ENCODE measurements around the gene RNU1-4.
A peak's percentile ranks its signal among the peaks of the same experiment; 100 is the strongest.
"Not testable (repeated sequence)": the region's sequence is repeated elsewhere in the genome, so short reads cannot be mapped to it uniquely, and the experiment has no call there.

RNU1-4 gene

DNA sequence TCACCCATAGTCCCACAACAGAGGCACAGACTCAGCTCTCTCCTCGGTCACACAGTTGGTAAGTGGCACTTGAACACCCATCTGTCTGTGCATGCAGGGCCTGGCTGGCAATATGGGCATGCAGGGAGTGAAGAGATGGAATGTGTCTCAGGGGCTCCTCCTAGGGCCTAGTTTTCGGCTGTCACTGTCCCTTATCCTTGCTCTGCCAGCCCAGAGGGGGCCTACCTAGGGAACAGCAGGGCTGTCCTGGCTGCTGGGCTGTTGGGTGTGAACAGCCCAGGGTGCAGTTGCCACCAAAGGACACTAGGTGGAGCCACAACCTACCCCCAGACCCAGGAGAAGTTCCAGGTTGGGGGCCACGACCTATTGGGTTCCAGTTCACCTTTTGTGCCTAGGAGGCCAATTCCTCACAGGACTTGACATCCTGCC lies 30.6 kb upstream of the RNU1-4 start:
- not testable (repeated sequence) for DNase-seq

DNA sequence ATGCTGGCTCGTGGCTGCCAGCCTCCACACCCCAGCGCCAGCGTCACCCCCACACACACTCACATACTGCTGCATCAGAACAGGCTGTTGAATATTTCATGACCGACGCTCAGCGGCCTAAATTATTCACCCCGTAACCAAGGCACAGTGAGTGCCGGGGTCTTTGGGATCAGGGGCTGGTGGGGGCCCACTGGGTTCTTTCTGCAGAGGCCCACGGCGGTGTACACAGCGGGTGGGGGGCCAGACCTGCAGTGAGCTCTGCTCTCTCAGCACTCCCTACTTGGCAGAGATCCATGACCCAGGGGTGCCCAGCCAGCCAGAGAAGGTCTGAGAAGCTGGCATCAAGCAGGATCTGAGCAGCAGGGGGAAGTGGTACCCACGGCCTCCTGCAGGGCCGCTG lies 29.7 kb upstream of the RNU1-4 start:
- DNase-seq, result not testable (repeated sequence)

DNA sequence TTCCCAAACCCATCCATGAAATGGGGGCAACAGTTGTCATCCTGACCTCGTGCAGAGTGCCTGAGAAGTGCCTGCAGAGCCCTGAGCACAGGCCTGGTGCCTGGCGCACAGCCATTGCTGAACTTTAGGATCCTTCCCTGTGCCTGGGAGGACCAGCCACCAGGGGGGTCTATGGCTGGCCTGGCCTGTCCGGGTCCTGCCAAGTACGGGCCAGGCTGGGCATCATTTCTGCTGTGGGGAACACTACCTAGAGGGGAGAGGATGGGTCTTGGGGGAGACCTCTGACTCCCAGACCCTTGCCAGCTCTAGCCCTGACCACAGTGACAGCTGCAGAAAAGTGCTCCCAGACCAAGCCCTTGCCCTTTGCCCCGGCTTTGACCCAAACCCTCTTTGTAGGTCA lies 28.2 kb upstream of the RNU1-4 start:
- not testable (repeated sequence) for DNase-seq

DNA sequence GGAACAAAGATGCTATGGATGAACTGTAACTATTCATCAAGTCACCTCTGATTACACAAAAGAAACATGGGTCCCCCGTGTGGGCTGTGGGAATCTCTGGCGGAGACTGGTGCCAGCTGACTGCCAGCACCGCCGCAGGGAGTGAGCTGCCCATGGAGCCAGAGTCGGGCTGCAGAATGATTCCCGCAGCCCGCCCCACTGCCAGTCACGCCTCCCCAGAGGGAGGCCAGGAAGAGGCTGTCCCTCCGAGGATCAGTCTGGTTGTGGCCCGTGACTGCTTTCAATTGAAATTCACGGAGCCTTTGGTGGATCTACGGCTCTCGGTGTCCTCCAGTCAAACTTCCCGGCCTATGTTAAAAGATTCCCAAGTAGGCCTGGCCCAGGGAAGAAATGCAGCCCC lies 27.7 kb upstream of the RNU1-4 start:
- DNase-seq, result not testable (repeated sequence)

DNA sequence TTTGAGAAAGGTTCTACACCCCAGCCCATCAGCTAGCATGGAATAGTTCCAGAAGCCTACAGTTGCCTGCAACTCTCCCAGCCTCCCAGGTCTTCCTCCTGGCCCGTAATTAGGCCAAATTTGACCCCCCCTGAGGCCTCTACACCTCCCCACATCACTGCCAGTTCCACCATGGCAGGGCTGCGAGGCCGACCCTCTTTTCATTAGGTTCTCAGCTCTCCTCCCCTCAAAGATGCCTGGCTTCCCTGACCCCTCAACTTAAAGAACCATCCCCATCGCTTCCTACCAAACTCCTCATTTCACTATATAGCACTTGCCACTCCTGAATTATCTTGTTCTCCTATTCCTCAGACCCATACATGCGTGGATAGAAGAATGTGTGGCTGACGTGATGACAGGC lies 27.3 kb upstream of the RNU1-4 start:
- not testable (repeated sequence) for DNase-seq

DNA sequence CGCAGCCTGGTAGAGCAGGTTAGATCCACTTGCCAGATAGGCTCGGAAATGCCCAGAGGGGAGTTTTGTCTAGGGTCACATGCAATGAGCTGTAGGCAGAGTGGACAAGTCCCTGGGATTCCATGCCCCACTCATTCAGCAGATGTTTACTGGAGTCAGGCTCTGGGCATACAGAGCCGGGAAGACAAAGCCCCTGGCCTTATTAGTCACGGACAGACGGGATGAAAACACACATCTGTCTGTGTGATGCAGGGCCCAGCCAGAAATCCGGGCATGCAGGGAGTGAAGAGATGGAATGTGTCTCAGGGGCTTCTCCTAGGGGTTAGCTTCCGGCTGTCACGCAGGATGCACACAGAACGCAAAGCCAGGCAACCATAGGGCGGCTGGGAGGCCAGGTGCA lies 26.8 kb upstream of the RNU1-4 start:
- DNase-seq, result not testable (repeated sequence)

DNA sequence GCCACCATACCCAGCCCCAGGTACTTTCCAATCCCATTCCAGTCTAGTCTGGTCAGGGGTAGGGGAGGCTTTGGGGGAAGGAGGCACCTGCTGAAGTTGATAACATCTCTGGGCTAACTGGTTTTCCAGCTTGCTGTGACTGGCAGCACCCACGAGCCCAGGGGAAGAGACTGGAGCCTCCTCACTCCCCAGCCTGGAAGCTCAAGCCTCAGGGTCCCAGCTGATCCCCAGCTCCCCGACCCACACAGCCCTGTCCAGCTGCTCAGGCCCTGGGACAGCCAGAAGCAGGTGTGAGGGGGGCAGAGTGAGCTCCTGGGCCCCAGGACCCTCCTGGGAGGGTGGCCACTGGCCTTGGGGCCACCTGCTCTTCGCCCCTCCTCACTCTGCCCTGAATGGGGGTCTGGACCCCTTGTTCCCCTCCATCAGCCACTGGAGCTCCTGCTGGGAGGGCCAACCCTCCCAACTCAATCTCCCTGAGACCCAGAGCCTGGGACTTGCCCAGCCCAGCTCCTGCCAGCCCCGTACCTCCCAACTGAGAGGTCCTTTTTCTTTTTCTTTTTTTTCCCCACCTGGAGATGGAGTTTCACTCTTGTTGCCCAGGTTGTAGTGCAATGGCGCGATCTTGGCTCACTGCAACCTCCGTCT lies 23.5 kb upstream of the RNU1-4 start:
- no peak for DNase-seq

DNA sequence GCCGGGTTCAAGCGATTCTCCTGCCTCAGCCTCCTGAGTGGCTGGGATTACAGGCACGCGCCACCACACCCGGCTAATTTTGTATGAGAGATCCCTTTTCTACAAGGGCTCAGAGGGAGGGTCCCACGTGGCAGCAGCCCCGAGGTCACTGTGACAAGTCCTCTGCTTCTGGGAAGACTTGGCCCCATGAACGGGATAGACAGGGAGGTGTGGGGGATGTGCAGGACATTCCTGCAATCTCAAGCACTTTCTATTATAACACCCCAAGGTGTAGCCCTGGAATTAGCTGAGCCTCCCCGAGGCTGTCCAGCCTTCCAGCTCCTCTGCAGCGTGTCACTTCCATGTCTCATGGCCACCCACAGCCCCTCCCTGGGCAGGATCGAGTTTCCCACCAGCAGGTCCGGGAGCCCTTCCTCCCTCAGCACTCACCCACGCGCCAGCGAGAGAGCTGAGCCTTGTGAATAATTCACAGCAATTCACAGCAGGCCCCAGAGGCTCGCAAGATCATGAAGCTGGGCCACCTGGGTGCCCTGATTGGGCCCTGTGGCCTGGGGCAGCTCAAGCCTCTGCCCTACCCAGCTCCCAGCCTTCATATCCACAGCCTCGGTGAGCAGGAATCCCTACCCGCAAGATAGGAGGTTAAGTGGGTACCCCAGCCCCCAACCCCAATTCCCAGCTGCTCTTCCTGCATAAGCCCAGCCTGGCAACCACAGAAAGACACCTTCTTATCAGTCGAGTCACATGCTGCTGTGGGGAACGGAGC lies 22.8 kb upstream of the RNU1-4 start:
- DNase-seq, result no peak

DNA sequence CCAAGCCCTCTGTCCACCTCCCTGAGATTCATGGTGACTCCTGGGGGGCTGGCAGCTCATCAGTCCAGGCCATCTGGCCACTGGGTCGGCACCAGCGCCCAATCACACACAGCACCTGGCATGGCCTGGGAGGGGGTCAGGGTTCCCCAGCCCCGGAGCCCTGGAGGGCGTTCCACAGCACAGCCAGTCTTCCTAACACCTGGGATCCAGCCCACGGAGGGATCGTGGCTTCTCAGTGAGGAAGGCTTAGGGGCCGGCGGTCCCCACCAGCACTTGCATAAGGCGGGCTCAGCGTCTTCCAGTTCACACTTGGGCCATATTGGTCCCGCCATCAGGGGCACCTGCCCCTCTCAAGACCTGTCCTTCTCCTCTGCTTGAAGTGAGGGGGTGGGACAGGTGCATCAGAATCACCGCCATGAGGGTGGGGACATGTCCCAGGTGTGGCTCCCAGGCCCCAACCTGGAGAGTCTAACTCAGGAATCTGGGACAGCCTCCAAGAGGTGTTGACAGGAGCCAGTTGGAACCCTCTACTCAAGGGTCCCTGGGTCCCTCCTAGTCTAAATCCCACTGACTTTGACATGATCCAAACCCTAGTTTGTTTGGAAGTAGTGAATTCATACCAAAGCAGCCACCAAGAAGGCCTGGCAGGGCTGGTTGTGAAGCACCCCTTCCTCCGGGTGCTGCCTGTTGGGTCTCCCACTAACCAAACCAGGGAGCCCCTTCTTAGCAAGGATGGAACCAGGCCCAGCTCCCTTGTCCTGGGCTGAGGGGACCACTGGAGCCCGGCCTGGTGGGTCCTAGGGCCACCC lies 22.0 kb upstream of the RNU1-4 start:
- not testable (repeated sequence) for DNase-seq

DNA sequence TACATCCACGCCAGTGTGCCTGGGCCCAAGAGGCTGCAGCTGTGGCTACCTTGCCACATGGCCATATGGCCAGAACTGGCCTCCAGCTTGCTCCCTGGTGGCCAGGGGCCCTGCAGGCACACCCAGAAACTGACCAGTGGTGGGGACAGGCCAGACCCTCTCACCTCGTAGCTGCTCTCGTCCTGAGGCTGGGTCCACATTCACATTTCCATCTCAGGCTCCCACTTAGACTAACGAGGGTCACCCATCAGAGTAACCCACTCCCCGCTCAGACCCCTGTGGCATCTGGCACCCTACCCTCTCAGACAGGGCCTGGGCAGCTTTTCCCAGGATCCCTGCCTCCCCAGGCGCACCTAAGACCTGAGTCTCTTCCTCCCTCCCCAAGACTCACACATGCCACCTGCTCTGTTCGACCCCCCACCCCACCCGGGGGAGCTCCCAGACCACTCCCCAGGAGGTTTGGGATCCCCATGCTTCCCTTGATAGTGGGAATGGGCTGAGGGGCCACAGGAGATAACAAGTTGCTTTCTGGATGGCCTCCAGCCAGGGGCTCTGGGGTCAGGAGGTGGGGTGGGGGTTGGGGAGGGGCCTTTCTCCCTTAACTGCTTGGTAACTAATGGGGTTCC lies 21.3 kb upstream of the RNU1-4 start:
- DNase-seq, result no peak

DNA sequence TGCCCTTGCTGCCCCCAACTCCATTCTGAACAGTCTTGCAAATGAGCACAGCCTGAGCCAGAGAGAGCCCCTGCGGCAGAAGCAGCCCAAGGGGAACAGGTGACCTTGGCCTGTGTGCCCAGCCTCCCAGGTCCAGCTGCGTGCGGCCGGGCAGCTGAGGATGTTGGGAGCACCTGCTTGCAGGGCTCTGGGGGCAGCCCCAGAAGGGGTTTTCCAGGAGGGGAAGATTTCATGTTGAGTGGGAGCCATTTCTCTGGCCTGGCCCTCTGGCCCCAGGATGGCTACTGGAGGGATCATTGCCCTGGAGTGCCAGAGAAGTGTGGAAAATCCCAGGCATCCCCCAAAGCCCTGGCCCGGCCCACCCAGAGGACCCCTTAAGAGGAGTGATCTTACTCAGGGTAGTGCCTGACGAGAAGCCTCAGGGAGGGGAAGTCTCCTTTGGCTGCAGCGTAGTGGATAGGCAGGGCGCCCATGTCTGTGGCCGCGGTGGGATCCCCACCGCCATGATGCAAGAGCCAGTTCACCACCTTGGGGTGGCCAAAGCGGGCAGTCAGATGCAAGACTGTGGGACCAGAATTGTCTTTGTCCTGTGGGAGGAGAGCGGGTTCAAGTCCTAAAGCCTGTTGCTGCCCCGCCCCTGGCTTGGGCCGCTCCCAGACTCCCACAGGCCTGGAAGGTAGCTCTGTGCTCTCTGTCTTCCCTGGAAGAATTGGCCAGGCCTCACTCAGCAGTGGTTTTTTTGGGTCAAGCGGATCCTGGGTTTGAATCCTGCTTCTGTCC lies 20.6 kb upstream of the RNU1-4 start:
- no peak for DNase-seq

DNA sequence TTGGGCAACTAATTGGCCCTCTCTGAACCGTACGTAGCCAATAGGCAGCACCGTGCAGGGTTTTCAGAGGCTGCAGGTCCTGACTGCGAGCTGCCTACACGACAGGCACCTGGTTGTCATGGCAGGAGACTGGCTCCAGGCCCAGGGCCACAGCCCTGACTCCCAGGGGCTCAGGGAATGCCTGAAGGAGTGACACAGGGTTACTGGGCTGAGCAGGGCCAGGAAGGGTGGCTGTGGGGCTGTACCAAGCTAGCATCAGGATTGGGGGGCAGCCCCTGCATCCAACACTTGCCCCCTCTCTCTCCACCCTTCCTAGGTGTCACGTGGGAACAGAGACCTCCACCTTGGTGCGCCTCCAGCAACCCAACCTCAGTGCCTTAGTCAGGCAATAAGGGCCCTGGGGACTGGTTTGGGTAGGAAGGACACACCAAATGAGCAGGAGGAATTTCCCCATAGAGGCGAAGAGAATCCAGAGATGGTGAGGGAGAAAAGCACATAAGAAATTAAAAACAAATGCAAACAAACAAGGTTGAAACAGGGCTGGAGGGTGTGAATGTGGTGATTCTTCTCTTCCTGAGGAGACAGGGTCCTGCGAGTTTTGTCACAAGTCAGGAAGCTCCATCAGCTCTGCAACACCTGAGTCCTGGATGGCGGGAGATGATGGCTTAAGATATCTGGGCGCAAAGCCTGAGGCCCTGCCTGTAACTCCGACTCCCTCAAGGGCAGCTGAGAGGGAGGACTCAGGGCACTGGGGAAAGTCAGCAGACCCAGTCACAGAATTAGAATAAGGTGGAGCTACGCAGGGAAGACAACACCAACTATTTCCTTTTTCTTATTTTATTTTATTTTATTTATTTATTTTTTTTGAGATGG lies 19.7 kb upstream of the RNU1-4 start:
- no peak for DNase-seq

DNA sequence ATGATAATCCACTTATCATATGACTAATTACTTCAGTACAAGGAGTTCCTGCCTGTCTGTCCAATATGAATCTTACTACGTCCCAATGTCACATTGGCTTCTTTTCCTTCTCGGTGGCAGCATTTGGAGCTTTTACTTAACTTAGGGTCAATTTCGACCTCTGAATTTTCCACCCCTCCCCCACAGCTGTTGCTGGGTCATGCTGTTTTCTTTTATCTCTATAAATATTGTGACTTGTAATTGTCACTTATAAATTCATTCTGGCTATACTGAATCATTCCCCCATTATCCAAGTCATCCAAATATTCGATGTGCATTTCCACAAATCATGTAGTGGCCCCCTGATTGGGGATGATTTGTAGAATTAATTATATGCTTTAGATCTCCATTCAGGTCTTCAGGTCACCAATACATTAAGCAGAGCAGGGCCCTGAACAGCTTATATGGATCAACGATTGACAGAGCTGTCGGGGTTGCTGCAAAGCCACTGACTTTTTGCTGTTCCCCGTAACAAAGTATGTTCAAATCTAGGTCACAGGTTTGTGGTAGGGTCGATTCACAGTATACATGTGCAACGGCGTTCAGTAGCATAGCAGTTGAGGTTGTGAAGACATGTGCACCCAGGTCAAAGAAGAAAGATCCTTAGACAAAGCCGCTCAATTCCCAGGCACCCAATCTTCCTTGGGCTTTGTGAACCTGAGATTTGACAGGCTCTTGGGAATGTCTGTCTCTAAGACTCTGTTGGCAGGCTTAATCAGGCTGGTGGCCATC lies 18.3 kb upstream of the RNU1-4 start:
- DNase-seq, result no peak

DNA sequence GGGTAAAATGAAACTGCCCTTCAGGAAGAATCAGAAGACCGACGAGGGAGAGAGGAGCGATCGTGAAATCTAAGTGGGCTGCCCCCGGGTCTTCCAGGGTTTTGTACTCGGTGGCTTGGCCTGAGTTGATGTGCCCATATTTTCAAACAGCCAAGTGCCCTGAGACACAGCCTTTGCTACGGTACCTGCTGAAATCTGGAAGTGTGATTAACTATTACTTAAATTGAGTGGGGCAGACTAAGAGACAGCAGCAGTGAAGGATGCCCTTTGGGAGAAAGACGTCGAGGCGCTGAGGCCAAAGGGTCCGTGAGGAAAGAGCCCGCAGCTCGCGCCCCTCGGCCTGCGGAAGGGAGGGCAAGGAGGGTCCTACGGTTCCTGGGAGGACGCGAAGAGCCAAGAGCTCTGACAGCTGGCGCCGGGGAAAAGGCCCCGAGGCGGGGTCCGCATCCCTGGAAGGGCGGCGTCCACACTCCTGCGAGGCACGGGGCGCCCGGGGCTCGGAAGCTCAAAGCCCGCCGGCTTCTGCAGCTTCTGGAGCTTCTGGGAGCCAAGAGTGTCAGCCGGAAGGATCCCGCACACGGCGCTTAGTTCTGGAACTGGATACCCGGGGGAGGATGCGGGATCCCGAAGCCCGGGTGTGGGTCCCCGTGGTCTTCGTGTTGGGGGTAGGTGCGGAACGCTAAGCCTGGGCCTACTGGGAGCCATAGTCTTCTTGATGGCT lies 15.4 kb upstream of the RNU1-4 start:
- DNase-seq, result no peak

DNA sequence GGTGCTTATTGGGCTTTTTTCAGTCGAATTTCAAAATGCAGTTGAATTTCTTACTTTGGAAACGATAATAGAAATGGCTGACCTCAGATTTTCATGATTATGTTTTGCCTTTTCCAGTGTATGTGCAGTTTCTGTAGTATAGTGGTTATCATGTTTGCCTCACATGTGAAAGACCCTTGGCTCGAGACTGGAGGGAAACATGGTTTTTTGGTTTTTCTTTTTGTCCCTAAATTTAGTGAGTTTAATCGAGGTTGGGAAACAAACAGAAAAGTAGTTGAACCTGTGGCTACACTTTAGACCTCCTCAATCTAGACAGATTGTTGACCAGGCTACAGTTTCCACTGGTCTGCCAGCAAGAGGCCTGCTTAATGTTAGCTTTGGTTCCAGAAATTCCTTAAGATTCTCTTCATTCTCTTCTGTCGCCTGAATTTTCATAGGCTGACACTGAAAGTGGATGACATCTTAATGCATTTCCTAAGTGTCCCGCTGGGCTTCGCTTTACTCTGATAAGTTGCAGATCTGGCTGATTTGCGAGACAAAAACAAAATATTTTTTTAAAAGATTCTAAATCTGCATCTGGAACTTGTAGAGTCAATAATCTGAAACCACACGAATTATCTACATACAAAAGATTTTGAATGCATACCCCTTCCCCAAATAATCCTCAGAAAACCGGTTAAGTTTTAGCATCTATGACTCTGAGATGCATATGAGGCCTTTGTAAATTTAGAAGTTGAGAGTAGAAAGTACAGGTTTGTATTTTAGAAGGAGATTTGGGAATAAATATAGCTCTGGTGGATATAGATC lies 14.7 kb upstream of the RNU1-4 start:
- not testable (repeated sequence) for DNase-seq

DNA sequence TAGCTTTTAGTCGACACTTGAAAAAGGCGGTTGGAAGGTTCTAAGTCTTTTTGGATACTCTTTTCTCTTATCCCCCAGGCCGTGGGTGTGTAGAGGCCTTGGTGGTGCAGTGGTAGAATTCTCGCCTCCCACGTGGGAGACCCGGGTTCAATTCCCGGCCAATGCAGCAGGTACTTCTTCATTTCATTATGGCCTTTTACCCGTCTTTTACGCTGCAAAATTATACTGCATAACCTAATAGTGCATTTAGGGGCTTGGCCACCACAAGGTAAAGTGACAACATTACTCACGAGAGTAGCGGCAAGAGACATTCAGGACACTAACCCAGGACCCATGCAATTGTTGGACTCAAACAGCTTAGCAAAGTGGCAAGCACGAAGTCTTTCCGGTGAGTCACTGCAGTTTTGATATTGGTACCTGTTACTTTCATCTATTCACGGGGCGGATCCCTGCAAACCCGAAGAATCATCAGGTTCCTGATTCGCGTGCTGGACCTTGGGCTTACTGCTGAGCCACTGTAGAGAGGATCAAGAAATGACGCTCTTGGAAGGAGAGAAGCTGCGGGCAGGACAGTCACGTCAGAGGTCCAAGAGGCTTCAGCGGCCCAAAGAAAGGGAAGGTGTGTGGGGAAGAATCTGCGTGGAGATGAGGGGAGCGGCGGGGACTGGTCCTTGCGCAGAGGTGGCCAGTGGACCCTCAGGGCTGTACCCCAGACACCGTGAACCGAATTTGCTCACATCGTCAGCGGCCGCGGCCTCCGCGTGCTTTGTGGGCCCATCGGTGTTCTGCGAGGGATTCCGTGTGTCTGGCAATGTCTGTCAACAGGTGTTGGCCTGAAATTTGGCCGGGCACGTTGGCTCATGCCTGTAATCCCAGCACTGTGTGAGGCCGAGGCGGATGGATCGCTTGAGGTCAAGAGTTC lies 12.9 kb upstream of the RNU1-4 start:
- DNase-seq, result peak; percentile 71

DNA sequence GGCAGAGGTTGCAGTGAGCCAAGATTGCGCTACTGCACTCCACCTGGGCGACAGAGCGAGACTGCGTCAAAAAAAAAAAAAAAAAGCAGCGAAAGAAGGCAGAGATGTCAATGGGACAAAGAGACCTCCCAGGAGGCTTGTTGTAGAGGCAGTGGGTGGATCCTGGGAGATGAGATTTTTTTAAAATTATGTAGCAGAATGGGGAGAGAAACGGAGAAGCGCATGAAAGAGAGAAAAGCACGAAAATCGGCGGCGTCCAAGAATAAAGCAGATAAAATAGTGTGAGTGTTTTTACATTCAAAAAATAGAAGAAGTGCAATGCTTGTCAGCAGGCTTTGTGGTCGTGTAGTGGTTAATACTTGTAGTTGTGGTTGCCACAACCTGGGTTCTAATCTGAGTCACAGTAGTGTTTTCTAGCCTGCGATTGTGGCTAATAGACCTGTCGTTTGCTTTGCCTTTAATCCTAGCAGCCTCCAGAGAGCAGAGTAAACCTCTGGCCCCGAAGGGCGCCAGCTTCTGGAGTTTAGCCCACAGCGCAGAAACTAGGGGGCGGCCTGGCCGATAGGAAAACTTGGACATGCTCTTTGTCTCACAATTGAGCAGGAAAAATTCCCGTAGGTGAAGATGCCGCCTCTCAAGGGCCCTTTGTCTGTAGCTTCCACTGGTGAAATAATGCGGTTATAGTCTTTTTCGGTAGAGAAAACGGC lies 11.9 kb upstream of the RNU1-4 start:
- not testable (repeated sequence) for DNase-seq

Measured in stimulated activated CD4-positive, alpha-beta T cell treated with anti-CD3 and anti-CD28 coated beads, Interleukin-1b, Interleukin-23, amount 100 ng/mL, for 48 hours (primary cell).